ENCODE data around the gene NFATC2.

- no peak for TF ChIP-seq POLR2AphosphoS5 (IDR thresholded peaks at IDR 0.05; ENCODE audit: low read depth, low read length)
- TF ChIP-seq TAF1 (IDR thresholded peaks at IDR 0.05; ENCODE audit: borderline replicate concordance, insufficient read depth, low read length): no peak
- no peak for TF ChIP-seq SIN3A (IDR thresholded peaks at IDR 0.05; ENCODE audit: borderline replicate concordance, insufficient read depth, low read length)
Measured at GRCh38 chr20:51571460-51571794, 28.9 kb upstream of the NFATC2 start.

Measured in PFSK-1 (cell line).